Peyer's patch (tissue), 4 donors: ENCODE results near the gene NDC80.
"Not testable (repeated sequence)": the region's sequence is repeated elsewhere in the genome, so short reads cannot be mapped to it uniquely, and the experiment has no call there.

Source experiments
- POLR2A ChIP-seq, 2 donors: fragments of 450-650 bp; IDR thresholded peaks; one replicate each; pipeline ENCODE4 v1.5.1; 2017; ENCODE audit warnings: antibody characterized with exemption in 2 of 2, mild to moderate bottlenecking in 2 of 2, moderate library complexity in 2 of 2
- TF ChIP-seq, protein P1 (sequence below), 6 experiments: fragments of 450-650 bp in 4 of 6; fragments of 200-600 bp in 2 of 6; sonication (generic) in 1 of 6; IDR thresholded peaks; one replicate each; pipeline ENCODE4 v1.5.1; 2017 to 2019; ENCODE audit warnings: antibody characterized with exemption in 6 of 6, mild to moderate bottlenecking in 3 of 6, moderate library complexity in 1 of 6

DNA sequence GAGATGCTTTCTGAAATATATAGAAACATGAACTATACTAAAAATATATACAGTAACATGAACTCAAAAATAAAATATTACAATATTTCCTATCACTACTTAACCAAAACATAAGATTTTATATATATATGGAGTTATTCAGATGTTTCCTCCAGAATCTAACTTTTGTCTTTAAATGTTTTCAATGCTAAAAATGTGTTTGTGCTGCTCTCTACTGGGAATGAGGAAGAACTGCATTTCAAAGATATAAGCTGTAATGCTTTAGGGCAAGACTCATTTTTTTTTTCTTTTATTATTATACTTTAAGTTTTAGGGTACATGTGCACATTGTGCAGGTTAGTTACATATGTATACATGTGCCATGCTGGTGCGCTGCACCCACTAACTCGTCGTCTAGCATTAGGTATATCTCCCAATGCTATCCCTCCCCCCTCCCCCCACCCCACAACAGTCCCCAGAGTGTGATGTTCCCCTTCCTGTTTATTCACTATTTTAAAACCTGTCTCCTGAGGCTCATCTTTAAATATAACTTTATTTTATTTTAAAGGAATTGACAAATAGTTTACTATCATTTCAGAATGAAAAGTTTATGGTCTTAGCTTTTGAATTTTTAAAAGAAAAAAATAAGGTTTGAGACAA, 29.3 kb upstream of the NDC80 start:
- TF ChIP-seq, protein P1, sequence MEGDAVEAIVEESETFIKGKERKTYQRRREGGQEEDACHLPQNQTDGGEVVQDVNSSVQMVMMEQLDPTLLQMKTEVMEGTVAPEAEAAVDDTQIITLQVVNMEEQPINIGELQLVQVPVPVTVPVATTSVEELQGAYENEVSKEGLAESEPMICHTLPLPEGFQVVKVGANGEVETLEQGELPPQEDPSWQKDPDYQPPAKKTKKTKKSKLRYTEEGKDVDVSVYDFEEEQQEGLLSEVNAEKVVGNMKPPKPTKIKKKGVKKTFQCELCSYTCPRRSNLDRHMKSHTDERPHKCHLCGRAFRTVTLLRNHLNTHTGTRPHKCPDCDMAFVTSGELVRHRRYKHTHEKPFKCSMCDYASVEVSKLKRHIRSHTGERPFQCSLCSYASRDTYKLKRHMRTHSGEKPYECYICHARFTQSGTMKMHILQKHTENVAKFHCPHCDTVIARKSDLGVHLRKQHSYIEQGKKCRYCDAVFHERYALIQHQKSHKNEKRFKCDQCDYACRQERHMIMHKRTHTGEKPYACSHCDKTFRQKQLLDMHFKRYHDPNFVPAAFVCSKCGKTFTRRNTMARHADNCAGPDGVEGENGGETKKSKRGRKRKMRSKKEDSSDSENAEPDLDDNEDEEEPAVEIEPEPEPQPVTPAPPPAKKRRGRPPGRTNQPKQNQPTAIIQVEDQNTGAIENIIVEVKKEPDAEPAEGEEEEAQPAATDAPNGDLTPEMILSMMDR (IDR thresholded peaks at IDR 0.05), result peak in 5 of 6 experiments; percentile 51 to 65 (median 62)
- TF ChIP-seq POLR2A (IDR thresholded peaks at IDR 0.05), result not testable (repeated sequence)
